ENCODE measurements around the gene ALG1L2. TPM values are rescaled to one million over a fixed set of nuclear protein-coding genes. Genes with fewer than 3 reads are reported as not detected.
"Not testable (repeated sequence)": the region's sequence is repeated elsewhere in the genome, so short reads cannot be mapped to it uniquely, and the experiment has no call there.

ALG1L2 gene
- total RNA-seq, 4 donors from 2014 or later, result not detected

DNA sequence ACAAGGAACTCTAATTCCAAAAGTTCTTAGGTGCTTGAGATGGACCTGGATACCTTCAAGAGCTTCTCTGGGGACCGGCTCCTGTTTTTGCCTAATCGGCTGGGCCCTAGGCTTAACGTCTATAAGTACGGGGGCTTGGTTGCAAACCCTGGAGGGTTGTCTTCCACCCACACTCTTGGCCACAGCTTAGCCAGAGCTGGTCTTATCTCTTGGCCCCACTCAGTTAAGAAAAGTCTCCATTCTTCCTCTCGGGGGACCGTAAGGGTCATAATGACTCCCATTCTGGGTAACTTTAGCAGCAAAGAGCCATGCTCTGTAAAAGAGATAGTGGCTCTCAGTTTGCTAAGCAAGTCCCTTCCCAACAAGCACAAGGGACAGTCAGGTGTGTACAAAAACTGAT is 64.8 kb downstream of the ALG1L2 start:
- ATAC-seq (ENCODE audit: low FRiP score); DNase-seq (ENCODE audit: low spot score): not testable (repeated sequence)

Other genes with a start within 250 kb of the ALG1L2 start
- gene TMCC1, start 188.1 kb upstream of the ALG1L2 start, total RNA-seq, result 10 to 100 TPM; 14.6 to 33.5 (median 23.2) TPM
- gene TRH, start 107.1 kb upstream of the ALG1L2 start, total RNA-seq, result under 1 TPM in 1 of 4 donors, not detected in 3; 0.65 TPM